Peyer's patch (tissue), 4 donors: Measurements from ENCODE around the gene OMG. TPM values are rescaled to one million over a fixed set of nuclear protein-coding genes. Genes with fewer than 3 reads are reported as not detected.
"Not testable (repeated sequence)": the region's sequence is repeated elsewhere in the genome, so short reads cannot be mapped to it uniquely, and the experiment has no call there.

Experiments used
- DNase-seq, 3 donors: peaks; one replicate each; pipeline ENCODE4 v3.0.0-alpha.2; 2017 to 2019
- H3K27ac ChIP-seq, 4 donors: fragments of 200-600 bp; sonication (generic); one replicate each; pipeline ENCODE4 v1.5.1; 2016 to 2019
- H3K27me3 ChIP-seq, 2 donors: fragments of 200-600 bp; sonication (generic); one replicate each; pipeline ENCODE4 v1.5.1; 2019
- H3K36me3 ChIP-seq, 3 donors: fragments of 200-600 bp; sonication (generic); one replicate each; pipeline ENCODE4 v1.5.1; 2016 to 2019
- H3K4me1 ChIP-seq, 4 donors: fragments of 200-600 bp; sonication (generic); one replicate each; pipeline ENCODE4 v1.5.1; 2016 to 2019
- H3K4me3 ChIP-seq, 4 donors: fragments of 200-600 bp; sonication (generic); 1 replicate in 3 of 4; 2 replicates in 1 of 4; pipeline ENCODE4 v1.5.1; 2016 to 2019; ENCODE audit warnings: mild to moderate bottlenecking in 1 of 4
- H3K9me3 ChIP-seq, 4 donors: fragments of 200-600 bp; sonication (generic); one replicate each; pipeline ENCODE4 v1.5.1; 2016 to 2019; ENCODE audit warnings: mild to moderate bottlenecking in 1 of 4
- POLR2A ChIP-seq, 2 donors: fragments of 450-650 bp; IDR thresholded peaks; one replicate each; pipeline ENCODE4 v1.5.1; 2017; ENCODE audit warnings: antibody characterized with exemption in 2 of 2, mild to moderate bottlenecking in 2 of 2, moderate library complexity in 2 of 2
- total RNA-seq, 4 donors: library from RNA; depleted of rRNA; stranded (reverse); fragments of >200 nt; gene quantifications; one replicate each; pipeline ENCODE4 v1.1.0, GENCODE V29; 2016
- TF ChIP-seq, protein P1 (sequence below), 6 experiments: fragments of 450-650 bp in 4 of 6; fragments of 200-600 bp in 2 of 6; sonication (generic) in 1 of 6; IDR thresholded peaks; one replicate each; pipeline ENCODE4 v1.5.1; 2017 to 2019; ENCODE audit warnings: antibody characterized with exemption in 6 of 6, mild to moderate bottlenecking in 3 of 6, moderate library complexity in 1 of 6

OMG gene
- total RNA-seq, 4 donors from 2014 or later = not detected

DNA sequence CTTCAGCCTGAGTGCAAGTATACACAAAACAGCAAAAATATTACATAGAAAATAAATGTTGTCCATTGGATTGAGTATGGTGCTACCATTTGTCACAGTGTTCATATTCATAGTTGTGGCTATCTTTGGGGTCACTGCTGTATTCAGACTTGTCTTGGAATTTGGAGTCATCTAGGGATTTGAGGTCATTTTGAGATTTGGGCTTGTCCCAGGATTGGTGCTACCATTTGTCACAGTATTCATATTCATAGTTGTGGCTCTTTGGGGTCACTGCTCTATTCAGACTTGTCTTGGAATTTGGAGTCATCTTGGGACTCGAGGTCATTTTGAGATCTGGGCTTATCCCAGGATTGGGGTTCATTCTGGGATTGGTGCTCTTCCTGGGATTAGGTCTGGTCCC, 24.8 kb downstream of the OMG start:
- Histone ChIP-seq H3K36me3 (peaks cover 0 to 22% (median 0%) of the 10 kb centered on the region in 3 donors), H3K9me3 (no peaks in the 10 kb centered on the region), H3K4me1 (no peaks in the 10 kb centered on the region), H3K4me3 (no peak overlapping the region), H3K27ac (no peak overlapping the region), H3K27me3 (no peaks in the 10 kb centered on the region)
- TF ChIP-seq POLR2A (IDR thresholded peaks at IDR 0.05) = no peak
- TF ChIP-seq, protein P1, sequence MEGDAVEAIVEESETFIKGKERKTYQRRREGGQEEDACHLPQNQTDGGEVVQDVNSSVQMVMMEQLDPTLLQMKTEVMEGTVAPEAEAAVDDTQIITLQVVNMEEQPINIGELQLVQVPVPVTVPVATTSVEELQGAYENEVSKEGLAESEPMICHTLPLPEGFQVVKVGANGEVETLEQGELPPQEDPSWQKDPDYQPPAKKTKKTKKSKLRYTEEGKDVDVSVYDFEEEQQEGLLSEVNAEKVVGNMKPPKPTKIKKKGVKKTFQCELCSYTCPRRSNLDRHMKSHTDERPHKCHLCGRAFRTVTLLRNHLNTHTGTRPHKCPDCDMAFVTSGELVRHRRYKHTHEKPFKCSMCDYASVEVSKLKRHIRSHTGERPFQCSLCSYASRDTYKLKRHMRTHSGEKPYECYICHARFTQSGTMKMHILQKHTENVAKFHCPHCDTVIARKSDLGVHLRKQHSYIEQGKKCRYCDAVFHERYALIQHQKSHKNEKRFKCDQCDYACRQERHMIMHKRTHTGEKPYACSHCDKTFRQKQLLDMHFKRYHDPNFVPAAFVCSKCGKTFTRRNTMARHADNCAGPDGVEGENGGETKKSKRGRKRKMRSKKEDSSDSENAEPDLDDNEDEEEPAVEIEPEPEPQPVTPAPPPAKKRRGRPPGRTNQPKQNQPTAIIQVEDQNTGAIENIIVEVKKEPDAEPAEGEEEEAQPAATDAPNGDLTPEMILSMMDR (IDR thresholded peaks at IDR 0.05) = no peak
- DNase-seq = no peak

DNA sequence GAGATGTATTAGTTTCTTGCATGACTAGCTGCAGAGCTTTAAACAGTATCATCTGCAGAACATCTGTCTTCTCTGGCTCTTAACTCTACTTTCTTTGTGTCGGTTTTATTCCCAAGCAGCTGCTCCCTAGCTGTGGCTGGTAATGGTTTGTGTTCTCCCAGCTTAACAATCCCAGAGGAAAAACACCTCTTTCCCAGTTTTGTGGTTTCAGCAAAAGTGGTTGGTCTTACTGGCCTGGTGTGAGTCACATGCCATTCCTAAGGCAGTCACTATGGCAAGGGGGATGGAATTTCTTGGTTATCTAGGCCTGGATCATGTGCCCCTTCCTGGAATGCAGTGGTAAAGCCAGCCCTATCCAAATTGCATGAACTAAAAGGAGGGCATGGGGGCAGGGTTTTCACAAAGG, 27.5 kb downstream of the OMG start:
- peaks cover 0 to 39% (median 0%) of the 10 kb centered on the region in 3 donors for H3K36me3 ChIP-seq
- no peak for DNase-seq
- no peaks in the 10 kb centered on the region for H3K9me3 ChIP-seq
- H3K4me1 ChIP-seq = no peaks in the 10 kb centered on the region
- H3K4me3 ChIP-seq = no peak overlapping the region
- TF ChIP-seq, protein P1 (IDR thresholded peaks at IDR 0.05) = no peak
- no peak for TF ChIP-seq POLR2A (IDR thresholded peaks at IDR 0.05)
- H3K27me3 ChIP-seq = no peaks in the 10 kb centered on the region
- H3K27ac ChIP-seq = no peak overlapping the region

DNA sequence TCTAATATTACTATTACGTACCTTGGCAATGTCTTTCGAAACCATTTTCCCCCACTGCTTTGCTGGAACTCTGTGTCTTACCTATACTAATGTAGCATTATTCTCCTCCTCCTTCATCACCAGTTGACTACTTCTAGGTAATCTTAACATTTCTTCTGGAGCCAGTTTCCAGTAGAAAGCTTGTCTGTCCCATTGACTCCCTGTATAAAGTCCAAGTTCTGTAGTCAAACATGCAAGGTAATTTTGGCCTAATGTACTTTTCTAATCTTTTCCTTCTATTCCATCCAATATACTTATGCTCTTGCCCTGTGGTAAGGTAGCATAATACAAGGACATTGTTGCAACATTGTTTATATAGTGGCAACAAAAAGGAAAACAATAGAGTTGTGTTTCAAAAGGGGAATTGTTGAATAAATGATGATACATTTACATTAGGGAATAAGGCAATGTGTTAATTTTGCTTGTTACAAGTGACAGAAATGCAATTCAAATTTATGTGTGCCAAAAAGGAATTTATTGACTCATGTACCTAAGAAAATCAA, 27.9 kb downstream of the OMG start:
- Histone ChIP-seq H3K4me3 (no peak overlapping the region), H3K27ac (no peak overlapping the region), H3K27me3 (no peaks in the 10 kb centered on the region), H3K36me3 (peaks cover 0 to 39% (median 0%) of the 10 kb centered on the region in 3 donors), H3K4me1 (no peaks in the 10 kb centered on the region), H3K9me3 (no peaks in the 10 kb centered on the region)
- DNase-seq = no peak
- TF ChIP-seq POLR2A (IDR thresholded peaks at IDR 0.05) = no peak
- TF ChIP-seq, protein P1 (IDR thresholded peaks at IDR 0.05) = no peak

DNA sequence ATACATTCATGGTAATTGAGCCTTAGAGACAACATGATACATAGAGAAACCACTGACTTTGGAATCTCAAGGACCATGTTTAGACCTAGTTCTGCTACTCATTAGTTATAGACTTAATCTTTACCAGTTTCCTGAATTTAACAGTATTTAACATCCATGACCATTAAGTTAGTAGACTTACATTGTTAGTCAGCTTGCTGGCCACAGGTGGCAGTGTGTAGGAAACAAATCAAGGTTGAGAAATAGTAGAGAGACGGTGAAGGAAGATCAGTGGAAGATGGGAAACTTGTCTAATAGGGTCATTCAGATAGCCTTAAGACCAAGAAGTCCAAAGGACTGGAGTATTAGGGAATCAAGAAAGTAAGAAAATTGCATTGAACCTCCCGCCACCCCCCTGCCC, 31.0 kb downstream of the OMG start:
- Histone ChIP-seq H3K9me3 (no peaks in the 10 kb centered on the region), H3K27ac (no peak overlapping the region), H3K4me1 (no peaks in the 10 kb centered on the region), H3K36me3 (peaks cover 0 to 38% (median 0%) of the 10 kb centered on the region in 3 donors), H3K27me3 (no peaks in the 10 kb centered on the region), H3K4me3 (no peak overlapping the region)
- no peak for DNase-seq
- no peak for TF ChIP-seq POLR2A (IDR thresholded peaks at IDR 0.05)
- TF ChIP-seq, protein P1 (IDR thresholded peaks at IDR 0.05) = peak in 2 of 6 experiments; percentile 22 to 28

DNA sequence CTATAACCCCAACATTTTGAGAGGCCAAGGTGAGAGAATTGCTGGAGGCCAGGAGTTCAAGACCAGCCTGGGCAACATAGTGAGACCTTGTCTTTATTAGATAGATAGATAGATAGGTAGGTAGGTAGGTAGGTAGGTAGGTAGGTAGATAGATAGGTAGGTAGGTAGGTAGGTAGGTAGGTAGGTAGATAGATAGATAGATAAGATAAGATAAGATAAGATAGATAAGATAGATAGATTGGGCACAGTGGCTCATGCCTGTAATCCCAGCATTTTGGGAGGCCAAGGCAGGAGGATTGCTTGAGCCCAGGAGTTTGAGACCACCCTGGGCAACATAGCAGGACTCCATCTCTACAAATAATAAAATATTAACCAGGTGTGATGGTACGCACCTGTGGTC, 34.1 kb downstream of the OMG start:
- not testable (repeated sequence) for H3K9me3 ChIP-seq, H3K27ac ChIP-seq, H3K4me1 ChIP-seq, DNase-seq, H3K27me3 ChIP-seq, H3K4me3 ChIP-seq
- H3K36me3 ChIP-seq = peaks cover 0 to 28% (median 0%) of the 10 kb centered on the region in 3 donors

DNA sequence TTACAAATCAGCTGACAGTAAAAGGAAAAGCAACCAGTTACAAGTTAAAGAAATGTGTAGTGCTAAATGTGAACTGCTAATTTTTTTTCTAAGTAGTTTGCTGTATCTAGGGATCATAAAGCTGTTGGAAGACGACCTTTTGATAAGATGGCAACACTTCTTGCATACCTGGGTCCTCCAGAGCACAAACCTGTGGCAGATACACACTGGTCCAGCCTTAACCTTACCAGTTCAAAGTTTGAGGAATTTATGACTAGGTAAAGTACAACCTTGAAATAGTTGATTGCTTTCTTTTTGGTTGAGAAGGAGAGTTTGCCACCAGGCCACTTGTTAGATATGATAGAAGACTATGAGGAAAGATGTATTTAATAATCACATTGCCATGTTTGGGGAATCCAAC, 35.4 kb downstream of the OMG start:
- Histone ChIP-seq H3K4me3 (no peak overlapping the region), H3K27me3 (no peaks in the 10 kb centered on the region), H3K27ac (no peak overlapping the region), H3K9me3 (no peaks in the 10 kb centered on the region), H3K36me3 (peaks cover 0 to 22% (median 0%) of the 10 kb centered on the region in 3 donors), H3K4me1 (no peaks in the 10 kb centered on the region)
- no peak for DNase-seq
- TF ChIP-seq POLR2A (IDR thresholded peaks at IDR 0.05) = no peak
- TF ChIP-seq, protein P1 (IDR thresholded peaks at IDR 0.05) = no peak
